IMR-90 (cell line): ENCODE data around the gene KRT80. TPM values are rescaled to one million over a fixed set of nuclear protein-coding genes. Genes with fewer than 3 reads are reported as not detected.
A peak's percentile ranks its signal among the peaks of the same experiment; 100 is the strongest.

Experiments
- ATAC-seq: fragments of 200-7000 bp; cut with Tn5 transposase; 2 replicates; pipeline ENCODE4 v1.9.1; 2020; ENCODE audit warnings: low read depth, mild to moderate bottlenecking, moderate library complexity
- BruUV-seq: library from RNA; stranded (reverse); fragments of 400-500 nt; replicated peaks from 2 replicates; lab custom pipeline; 2021; lab: Mats Ljungman, UMichigan
- CTCF ChIA-PET: fragments of 300-600 bp; formaldehyde crosslinking; extraction: SDS; loops from one replicate; lab custom pipeline; 2021; ENCODE audit warnings: antibody characterized with exemption; lab: Yijun Ruan, JAX
- POLR2A ChIA-PET: fragments of 300-600 bp; sonication (Branson Sonifier 250); formaldehyde crosslinking; loops from one replicate; lab custom pipeline; 2022; ENCODE audit warnings: antibody characterized with exemption; ENCODE audit not compliant: unreplicated experiment; lab: Charles Lee
- DNase-seq: peaks from one replicate; pipeline ENCODE4 v3.0.0; 2013
- H2AFZ ChIP-seq: replicated peaks from 2 replicates; pipeline ENCODE3; 2013; ENCODE audit warnings: low read length, mild to moderate bottlenecking; ENCODE audit not compliant: poor library complexity
- H2AK5ac ChIP-seq: 2 replicates; pipeline ENCODE4 v1.6.1; 2013; ENCODE audit warnings: low read depth, low read length, inconsistent platforms
- H2AK9ac ChIP-seq: replicated peaks from 2 replicates; pipeline ENCODE3; 2013; ENCODE audit warnings: mild to moderate bottlenecking, low read depth, low read length, moderate library complexity; ENCODE audit not compliant: poor library complexity
- H2BK120ac ChIP-seq: 2 replicates; pipeline ENCODE4 v1.6.1; 2013; ENCODE audit warnings: low read depth, low read length, inconsistent platforms
- H2BK15ac ChIP-seq: 3 replicates; pipeline ENCODE4 v1.6.1; 2013; ENCODE audit warnings: low read depth, low read length, inconsistent platforms
- H2BK20ac ChIP-seq: 2 replicates; pipeline ENCODE4 v1.6.1; 2013; ENCODE audit warnings: low read depth, mild to moderate bottlenecking, inconsistent platforms, low read length, moderate library complexity
- H2BK5ac ChIP-seq: 2 replicates; pipeline ENCODE4 v1.6.1; 2013; ENCODE audit warnings: mild to moderate bottlenecking, low read depth, low read length, inconsistent platforms; ENCODE audit not compliant: poor library complexity, severe bottlenecking
- H3K14ac ChIP-seq: replicated peaks from 2 replicates; pipeline ENCODE4 v1.6.1; 2013; ENCODE audit warnings: low read depth, low read length, inconsistent platforms
- H3K18ac ChIP-seq: 2 replicates; pipeline ENCODE4 v1.6.1; 2013; ENCODE audit warnings: low read depth, low read length, control low read depth
- H3K23ac ChIP-seq: 2 replicates; pipeline ENCODE4 v1.6.1; 2013; ENCODE audit warnings: low read depth, low read length, inconsistent platforms
- H3K27ac ChIP-seq: 2 replicates; pipeline ENCODE4 v1.5.1; 2013; ENCODE audit warnings: mild to moderate bottlenecking, control low read depth, low read length; ENCODE audit not compliant: insufficient read depth
- H3K27me3 ChIP-seq: 2 replicates; pipeline ENCODE4 v1.6.1; 2013; ENCODE audit warnings: low read length; ENCODE audit not compliant: control insufficient read depth, insufficient read depth
- H3K36me3 ChIP-seq: 2 replicates; pipeline ENCODE4 v1.6.1; 2013; ENCODE audit warnings: low read length, mixed read lengths; ENCODE audit not compliant: control insufficient read depth, insufficient read depth
- H3K4ac ChIP-seq: 2 replicates; pipeline ENCODE4 v1.6.1; 2013; ENCODE audit warnings: low read depth, low read length, inconsistent platforms
- H3K4me1 ChIP-seq: 2 replicates; pipeline ENCODE4 v1.6.1; 2013; ENCODE audit warnings: low read length, mixed read lengths; ENCODE audit not compliant: control insufficient read depth, insufficient read depth
- H3K4me2 ChIP-seq: 2 replicates; pipeline ENCODE4 v1.6.1; 2013; ENCODE audit warnings: low read depth, mild to moderate bottlenecking, control low read depth, low read length, moderate library complexity
- H3K4me3 ChIP-seq: 2 replicates; pipeline ENCODE4 v1.5.1; 2013; ENCODE audit warnings: low read depth, mild to moderate bottlenecking, control low read depth, low read length, moderate library complexity; ENCODE audit not compliant: insufficient read depth
- H3K56ac ChIP-seq: 2 replicates; pipeline ENCODE4 v1.6.1; 2013; ENCODE audit warnings: low read length, inconsistent platforms; ENCODE audit not compliant: insufficient read depth; ENCODE audit errors: extremely low read depth
- H3K79me1 ChIP-seq, 2 experiments: 2 replicates each; pipeline ENCODE4 v1.6.1; 2013; ENCODE audit warnings: low read length in 2 of 2, inconsistent platforms in 1 of 2, low read depth in 1 of 2
- H3K9ac ChIP-seq: 2 replicates; pipeline ENCODE4 v1.6.1; 2013; ENCODE audit warnings: low read depth, low read length, control low read depth
- H3K9me1 ChIP-seq: 2 replicates; pipeline ENCODE4 v1.6.1; 2013; ENCODE audit warnings: low read length, inconsistent platforms; ENCODE audit not compliant: insufficient read depth
- H3K9me3 ChIP-seq: 2 replicates; pipeline ENCODE4 v1.6.1; 2013; ENCODE audit warnings: low read length; ENCODE audit not compliant: control insufficient read depth, insufficient read depth
- H4K20me1 ChIP-seq: 2 replicates; pipeline ENCODE4 v1.6.1; 2013; ENCODE audit warnings: low read length, inconsistent platforms; ENCODE audit not compliant: insufficient read depth
- H4K5ac ChIP-seq: 2 replicates; pipeline ENCODE4 v1.6.1; 2013; ENCODE audit warnings: mild to moderate bottlenecking, low read depth, low read length, control low read depth
- H4K8ac ChIP-seq, 2 experiments: 2 replicates each; pipeline ENCODE4 v1.6.1; 2013; ENCODE audit warnings: low read depth in 2 of 2, low read length in 2 of 2, control low read depth in 1 of 2, inconsistent platforms in 1 of 2
- H4K91ac ChIP-seq: 2 replicates; pipeline ENCODE4 v1.6.1; 2013; ENCODE audit warnings: low read depth, low read length, inconsistent platforms; ENCODE audit not compliant: insufficient read depth
- BHLHE40 ChIP-seq: fragments of 150-350 bp; IDR thresholded peaks from 2 replicates; pipeline ENCODE4 v1.6.1; 2016; ENCODE audit warnings: mild to moderate bottlenecking, low read depth, low read length
- CEBPB ChIP-seq: IDR thresholded peaks from 2 replicates; pipeline ENCODE4 v1.6.1; 2012; ENCODE audit warnings: low read depth, low read length, improper control_type of control experiment
- CHD1 ChIP-seq: IDR thresholded peaks from 2 replicates; pipeline ENCODE4 v1.6.1; 2012; ENCODE audit warnings: low read depth, low read length, improper control_type of control experiment
- FOS ChIP-seq: fragments of 150-350 bp; IDR thresholded peaks from 2 replicates; pipeline ENCODE4 v1.6.1; 2016; ENCODE audit warnings: low read depth, low read length
- MAFK ChIP-seq: IDR thresholded peaks from 2 replicates; pipeline ENCODE4 v1.6.1; 2012; ENCODE audit warnings: low read depth, low read length, improper control_type of control experiment
- MAZ ChIP-seq: IDR thresholded peaks from 2 replicates; pipeline ENCODE4 v1.6.1; 2012; ENCODE audit warnings: low read depth, mild to moderate bottlenecking, low read length, improper control_type of control experiment, moderate library complexity, borderline replicate concordance
- NFE2L2 ChIP-seq: fragments of 150-350 bp; IDR thresholded peaks from 2 replicates; pipeline ENCODE4 v1.6.1; 2016; ENCODE audit warnings: low read depth, mild to moderate bottlenecking, low read length
- POLR2A ChIP-seq: IDR thresholded peaks from 2 replicates; pipeline ENCODE4 v1.6.1; 2012; ENCODE audit warnings: mild to moderate bottlenecking, low read depth, low read length
- RAD21 ChIP-seq: IDR thresholded peaks from 2 replicates; pipeline ENCODE4 v1.6.1; 2012; ENCODE audit warnings: low read length, improper control_type of control experiment
- RCOR1 ChIP-seq: IDR thresholded peaks from 2 replicates; pipeline ENCODE4 v1.6.1; 2012; ENCODE audit warnings: mild to moderate bottlenecking, low read length, improper control_type of control experiment; ENCODE audit not compliant: insufficient replicate concordance
- RFX5 ChIP-seq: IDR thresholded peaks from 2 replicates; pipeline ENCODE4 v1.8.0; 2012; ENCODE audit warnings: low read depth, mild to moderate bottlenecking, low read length, moderate library complexity
- SMC3 ChIP-seq: fragments of 150-350 bp; IDR thresholded peaks from 2 replicates; pipeline ENCODE4 v1.6.1; 2016; ENCODE audit warnings: low read depth, mild to moderate bottlenecking, antibody characterized with exemption, low read length, moderate library complexity
- WGBS, 2 experiments: methylation state at CpG; one replicate each; pipeline versions ENCODE4 v1.1.5 to v1.1.7; 2013; ENCODE audit warnings: missing lambda C conversion rate in 2 of 2; ENCODE audit not compliant: insufficient read length in 1 of 2; ENCODE audit errors: extremely low coverage in 2 of 2; 5-methylcytosine and 5-hydroxymethylcytosine counted together
- dilution Hi-C: fragments of 300-500 bp; cut with HindIII; formaldehyde crosslinking; loops from one replicate; pipeline ENCODE4 v1.14.3; 2018; ENCODE audit warnings: low sequenced_read_pairs; ENCODE audit not compliant: unreplicated experiment
- in situ Hi-C: fragments of 300-500 bp; cut with MboI; formaldehyde crosslinking; loops from 3 replicates; pipeline ENCODE4 v1.14.3; 2019; ENCODE audit warnings: low sequenced_read_pairs, inconsistent platforms, mixed read lengths
- intact Hi-C: fragments of 100-400 bp; cut with micrococcal nuclease; formaldehyde crosslinking; loops from 2 replicates; pipeline ENCODE4 v1.10.0; 2022
- polyA plus RNA-seq, 3 experiments: library from polyadenylated mRNA; depleted of rRNA; stranded (reverse); fragments of >200 nt; gene quantifications; 2 replicates each; pipeline ENCODE4 v1.2.3, GENCODE V29; 2012; ENCODE audit warnings: low replicate concordance in 1 of 3
- total RNA-seq: library from RNA; depleted of rRNA; stranded (reverse); fragments of >200 nt; gene quantifications from 2 replicates; pipeline ENCODE4 v1.2.3, GENCODE V29; 2012
- TF ChIP-seq, protein P1 (sequence below): fragments of 150-350 bp; IDR thresholded peaks from 2 replicates; pipeline ENCODE4 v1.6.1; 2017; ENCODE audit warnings: mild to moderate bottlenecking, antibody characterized with exemption, low read length, low read depth
- TF ChIP-seq, protein P2 (sequence below): fragments of 150-350 bp; IDR thresholded peaks from 2 replicates; pipeline ENCODE4 v1.6.1; 2016; ENCODE audit warnings: low read depth, mild to moderate bottlenecking, low read length, moderate library complexity, borderline replicate concordance
- TF ChIP-seq, protein P3 (sequence below): conservative IDR thresholded peaks from 2 replicates; pipeline ENCODE4 v1.5.1; 2012; ENCODE audit warnings: mild to moderate bottlenecking, low read depth, low read length, improper control_type of control experiment

Gene KRT80
- total and polyA plus RNA-seq, 2 of the 4 experiments (the other 2 are of a cell fraction): 0.54 to 3.4 TPM

DNA sequence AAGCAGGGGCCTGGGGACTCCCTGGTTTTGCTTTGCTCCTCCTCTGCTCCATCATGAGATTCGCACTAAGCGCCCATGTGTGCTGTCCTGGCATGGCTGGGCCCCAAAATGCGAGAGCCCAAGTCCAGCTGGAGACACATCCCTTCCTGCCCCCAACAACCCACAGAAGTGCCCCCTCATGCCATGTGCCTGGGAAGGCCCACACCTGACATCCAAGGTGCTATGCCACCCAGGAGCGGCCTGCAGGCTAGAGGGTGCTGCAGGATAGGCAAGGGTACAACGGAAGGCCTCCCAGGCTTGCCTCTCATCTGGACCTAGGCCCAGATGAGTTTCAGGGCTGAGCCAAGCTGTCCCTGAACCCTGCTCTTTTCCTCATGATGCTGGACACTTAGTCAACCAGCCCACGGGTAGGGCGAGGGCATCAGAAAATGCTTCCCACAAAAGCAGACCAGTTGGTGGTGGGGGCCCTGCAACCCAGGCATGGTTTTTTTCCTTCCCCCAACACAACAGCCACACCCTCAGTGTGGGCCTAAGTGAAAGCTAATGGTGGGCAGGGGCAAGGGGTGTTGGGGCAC is 13.2 kb upstream of the KRT80 start:
- peaks cover 0 to 4% of the 10 kb centered on the region in 2 experiments; a peak in 1 of 4 replicates for H3K79me1 ChIP-seq
- H2BK20ac ChIP-seq: peak overlapping the region; percentile 39; the same call in 1 of the 2 replicates
- H3K23ac ChIP-seq: no peak overlapping the region
- peak overlapping the region; percentile 65 for H2BK120ac ChIP-seq
- no peaks in the 10 kb centered on the region for H3K36me3 ChIP-seq
- H3K27me3 ChIP-seq: no peaks in the 10 kb centered on the region
- H3K4me2 ChIP-seq: no peak overlapping the region
- no peak overlapping the region for H3K56ac ChIP-seq
- peak overlapping the region; percentile 33 for H2AK9ac ChIP-seq
- peak overlapping the region; percentile 75 for H4K91ac ChIP-seq
- DNase-seq (no peak), ATAC-seq (no peak)
- H3K9me1 ChIP-seq: peaks cover 28% of the 10 kb centered on the region
- 0 out of 4 replicates have a peak overlapping the region, but pooled peaks have one; percentile 8 to 16 for H4K8ac ChIP-seq
- CTCF ChIA-PET: interaction anchor here (0.6 to 1.1 kb wide), 2 partner anchors 9 to 16 kb away, joined by 3 read pairs; no protein-coding TSS in a partner anchor
- H2BK15ac ChIP-seq: peak overlapping the region; percentile 37; the same call in 1 of the 3 replicates
- no CpG with 5 or more reads among the region's 7 CpGs for WGBS, 2 experiments
- H4K20me1 ChIP-seq: no peaks in the 10 kb centered on the region
- H2AFZ ChIP-seq: peak overlapping the region; percentile 52
- H4K5ac ChIP-seq: no peak overlapping the region
- BruUV-seq: no TSS peak
- POLR2A ChIA-PET: no interaction called here
- H3K27ac ChIP-seq: no peak overlapping the region; the same call in 1 of the 2 replicates
- H3K9me3 ChIP-seq: no peaks in the 10 kb centered on the region
- peak overlapping the region; percentile 73 for H3K4ac ChIP-seq
- TF ChIP-seq RAD21 (no peak), SMC3 (no peak), BHLHE40 (no peak), MAZ (no peak), RFX5 (no peak), CEBPB (no peak), FOS (no peak), CHD1 (no peak), MAFK (no peak), NFE2L2 (no peak), POLR2A (no peak), RCOR1 (no peak)
- TF ChIP-seq, protein P1, sequence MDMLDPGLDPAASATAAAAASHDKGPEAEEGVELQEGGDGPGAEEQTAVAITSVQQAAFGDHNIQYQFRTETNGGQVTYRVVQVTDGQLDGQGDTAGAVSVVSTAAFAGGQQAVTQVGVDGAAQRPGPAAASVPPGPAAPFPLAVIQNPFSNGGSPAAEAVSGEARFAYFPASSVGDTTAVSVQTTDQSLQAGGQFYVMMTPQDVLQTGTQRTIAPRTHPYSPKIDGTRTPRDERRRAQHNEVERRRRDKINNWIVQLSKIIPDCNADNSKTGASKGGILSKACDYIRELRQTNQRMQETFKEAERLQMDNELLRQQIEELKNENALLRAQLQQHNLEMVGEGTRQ: no peak
- TF ChIP-seq, protein P2, sequence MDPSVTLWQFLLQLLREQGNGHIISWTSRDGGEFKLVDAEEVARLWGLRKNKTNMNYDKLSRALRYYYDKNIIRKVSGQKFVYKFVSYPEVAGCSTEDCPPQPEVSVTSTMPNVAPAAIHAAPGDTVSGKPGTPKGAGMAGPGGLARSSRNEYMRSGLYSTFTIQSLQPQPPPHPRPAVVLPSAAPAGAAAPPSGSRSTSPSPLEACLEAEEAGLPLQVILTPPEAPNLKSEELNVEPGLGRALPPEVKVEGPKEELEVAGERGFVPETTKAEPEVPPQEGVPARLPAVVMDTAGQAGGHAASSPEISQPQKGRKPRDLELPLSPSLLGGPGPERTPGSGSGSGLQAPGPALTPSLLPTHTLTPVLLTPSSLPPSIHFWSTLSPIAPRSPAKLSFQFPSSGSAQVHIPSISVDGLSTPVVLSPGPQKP: no peak
- TF ChIP-seq, protein P3, sequence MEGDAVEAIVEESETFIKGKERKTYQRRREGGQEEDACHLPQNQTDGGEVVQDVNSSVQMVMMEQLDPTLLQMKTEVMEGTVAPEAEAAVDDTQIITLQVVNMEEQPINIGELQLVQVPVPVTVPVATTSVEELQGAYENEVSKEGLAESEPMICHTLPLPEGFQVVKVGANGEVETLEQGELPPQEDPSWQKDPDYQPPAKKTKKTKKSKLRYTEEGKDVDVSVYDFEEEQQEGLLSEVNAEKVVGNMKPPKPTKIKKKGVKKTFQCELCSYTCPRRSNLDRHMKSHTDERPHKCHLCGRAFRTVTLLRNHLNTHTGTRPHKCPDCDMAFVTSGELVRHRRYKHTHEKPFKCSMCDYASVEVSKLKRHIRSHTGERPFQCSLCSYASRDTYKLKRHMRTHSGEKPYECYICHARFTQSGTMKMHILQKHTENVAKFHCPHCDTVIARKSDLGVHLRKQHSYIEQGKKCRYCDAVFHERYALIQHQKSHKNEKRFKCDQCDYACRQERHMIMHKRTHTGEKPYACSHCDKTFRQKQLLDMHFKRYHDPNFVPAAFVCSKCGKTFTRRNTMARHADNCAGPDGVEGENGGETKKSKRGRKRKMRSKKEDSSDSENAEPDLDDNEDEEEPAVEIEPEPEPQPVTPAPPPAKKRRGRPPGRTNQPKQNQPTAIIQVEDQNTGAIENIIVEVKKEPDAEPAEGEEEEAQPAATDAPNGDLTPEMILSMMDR: no peak
- H3K18ac ChIP-seq: no peak overlapping the region
- peak overlapping the region; percentile 32; the same call in 1 of the 2 replicates for H3K14ac ChIP-seq
- in situ Hi-C loops: loop anchor here (5.0 kb wide), 1 partner anchor 38 kb away; no protein-coding TSS in a partner anchor
- H2BK5ac ChIP-seq: peak overlapping the region; percentile 62
- H3K4me3 ChIP-seq: no peak overlapping the region
- no peak overlapping the region for H3K9ac ChIP-seq
- intact Hi-C loops: no loop called here
- H2AK5ac ChIP-seq: peak overlapping the region; percentile 47
- peaks cover 32% of the 10 kb centered on the region for H3K4me1 ChIP-seq
- dilution Hi-C loops: no loop called here
